Measurements from ENCODE around the gene ADAR. TPM values are rescaled to one million over a fixed set of nuclear protein-coding genes. Genes with fewer than 3 reads are reported as not detected.

The ADAR gene
- total and polyA plus RNA-seq, 2 donors (not counting 3 experiments of a cell fraction or from before 2014, with no cell fraction given): 88.2 to 141 TPM

DNA sequence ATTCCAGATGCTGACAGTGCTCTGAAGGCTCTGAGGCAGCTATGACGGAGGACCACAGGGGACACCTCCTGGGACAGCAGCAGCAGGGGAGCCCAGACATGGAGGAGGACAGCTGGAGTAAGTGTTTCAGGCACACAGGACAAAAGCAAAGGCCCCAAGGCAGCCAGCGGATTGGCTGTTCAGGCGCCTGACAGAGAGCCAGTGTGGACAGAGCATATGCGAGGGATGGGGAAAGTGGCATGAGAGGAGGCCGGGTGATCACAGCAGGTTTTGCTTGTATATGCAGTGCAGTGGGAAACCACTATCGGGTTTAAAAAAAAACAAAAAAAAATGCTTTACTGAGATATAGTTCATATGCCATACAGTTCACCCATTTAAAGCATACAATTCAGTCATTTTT lies 21.3 kb downstream of the ADAR start:
- CTCF ChIA-PET: no interaction called here
- peaks cover 35 to 69% of the 10 kb centered on the region in 2 experiments for H3K36me3 ChIP-seq (ENCODE audit: control insufficient read depth in 2 of 2, extremely low read depth in 1 of 2, insufficient read depth in 2 of 2, low read length in 2 of 2)

More for the DNA sequence above, 21.3 kb downstream of the ADAR start:
- Histone ChIP-seq H2AFZ (ENCODE audit: low read depth, low read length) (no peak overlapping the region), H3K4me1 (ENCODE audit: control insufficient read depth, extremely low read depth, insufficient read depth, low read length) (peaks cover 28% of the 10 kb centered on the region), H3K4me2 (ENCODE audit: insufficient read depth, low read length) (no peak overlapping the region), H3K9me1 (replicated peaks; ENCODE audit: control insufficient read depth, extremely low read depth, insufficient read depth, low read length) (no peaks in the 10 kb centered on the region), H3K9ac (replicated peaks; ENCODE audit: extremely low read depth, insufficient read depth, low read length) (no peak overlapping the region), H3K9me3 (replicated peaks; ENCODE audit: control insufficient read depth, insufficient read depth, low read length) (no peaks in the 10 kb centered on the region), H3K79me2 (ENCODE audit: control insufficient read depth, insufficient read depth, low read length) (no peaks in the 10 kb centered on the region), H3K27ac (ENCODE audit: insufficient read depth, low read depth, low read length) (no peak overlapping the region), H4K20me1 (replicated peaks; ENCODE audit: control insufficient read depth, extremely low read depth, insufficient read depth, low read length) (peaks cover 2% of the 10 kb centered on the region), H3K27me3 (ENCODE audit: control insufficient read depth in 2 of 2, insufficient read depth in 2 of 2, low read length in 2 of 2) (no peaks in the 10 kb centered on the region), H3K4me3 (replicated peaks in 1 of 3; ENCODE audit: insufficient read depth in 1 of 3, low read depth in 1 of 3, low read length in 3 of 3) (no peak overlapping the region)
- FAIRE-seq (no peak), DNase-seq (ENCODE audit: low read depth, low spot score) (no peak)
- intact Hi-C loops (cut with micrococcal nuclease): no loop called here
- dilution Hi-C loops (cut with MboI; ENCODE audit: extremely low pct_ligation_motif_present, low sequenced_read_pairs): no loop called here
- POLR2A ChIA-PET: no interaction called here
- BruUV-seq (replicated peaks): no TSS peak
- no peak for TF ChIP-seq POLR2A (IDR thresholded peaks at IDR 0.05; ENCODE audit: low read depth, low read length)
- TF ChIP-seq FOS (IDR thresholded peaks at IDR 0.05; ENCODE audit: borderline replicate concordance, insufficient read depth, low read length): no peak
- TF ChIP-seq, protein P1, sequence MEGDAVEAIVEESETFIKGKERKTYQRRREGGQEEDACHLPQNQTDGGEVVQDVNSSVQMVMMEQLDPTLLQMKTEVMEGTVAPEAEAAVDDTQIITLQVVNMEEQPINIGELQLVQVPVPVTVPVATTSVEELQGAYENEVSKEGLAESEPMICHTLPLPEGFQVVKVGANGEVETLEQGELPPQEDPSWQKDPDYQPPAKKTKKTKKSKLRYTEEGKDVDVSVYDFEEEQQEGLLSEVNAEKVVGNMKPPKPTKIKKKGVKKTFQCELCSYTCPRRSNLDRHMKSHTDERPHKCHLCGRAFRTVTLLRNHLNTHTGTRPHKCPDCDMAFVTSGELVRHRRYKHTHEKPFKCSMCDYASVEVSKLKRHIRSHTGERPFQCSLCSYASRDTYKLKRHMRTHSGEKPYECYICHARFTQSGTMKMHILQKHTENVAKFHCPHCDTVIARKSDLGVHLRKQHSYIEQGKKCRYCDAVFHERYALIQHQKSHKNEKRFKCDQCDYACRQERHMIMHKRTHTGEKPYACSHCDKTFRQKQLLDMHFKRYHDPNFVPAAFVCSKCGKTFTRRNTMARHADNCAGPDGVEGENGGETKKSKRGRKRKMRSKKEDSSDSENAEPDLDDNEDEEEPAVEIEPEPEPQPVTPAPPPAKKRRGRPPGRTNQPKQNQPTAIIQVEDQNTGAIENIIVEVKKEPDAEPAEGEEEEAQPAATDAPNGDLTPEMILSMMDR (IDR thresholded peaks at IDR 0.05; ENCODE audit: extremely low read depth in 1 of 2, insufficient read depth in 1 of 2, low read depth in 1 of 2, low read length in 2 of 2): no peak
- TF ChIP-seq JUN (IDR thresholded peaks at IDR 0.05; ENCODE audit: borderline replicate concordance, insufficient read depth, insufficient read length, low read depth): no peak
- TF ChIP-seq POLR2AphosphoS5 (IDR thresholded peaks at IDR 0.05; ENCODE audit: insufficient read depth, low read depth, low read length): no peak
- TF ChIP-seq, protein P2, sequence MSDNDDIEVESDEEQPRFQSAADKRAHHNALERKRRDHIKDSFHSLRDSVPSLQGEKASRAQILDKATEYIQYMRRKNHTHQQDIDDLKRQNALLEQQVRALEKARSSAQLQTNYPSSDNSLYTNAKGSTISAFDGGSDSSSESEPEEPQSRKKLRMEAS (IDR thresholded peaks at IDR 0.05; ENCODE audit: insufficient read depth, insufficient read length): no peak
- TF ChIP-seq MYC (IDR thresholded peaks at IDR 0.05; ENCODE audit: low read depth, low read length): no peak
- no peak for TF ChIP-seq EZH2 (IDR thresholded peaks at IDR 0.05; ENCODE audit: borderline replicate concordance, low read depth, low read length, severe bottlenecking)
- TF ChIP-seq GATA2 (IDR thresholded peaks at IDR 0.05; ENCODE audit: insufficient read depth, insufficient read length, low read depth, low read length): no peak

Data from endothelial cell of umbilical vein (primary cell).